ENCODE measurements around the gene CYSTM1.

DNA sequence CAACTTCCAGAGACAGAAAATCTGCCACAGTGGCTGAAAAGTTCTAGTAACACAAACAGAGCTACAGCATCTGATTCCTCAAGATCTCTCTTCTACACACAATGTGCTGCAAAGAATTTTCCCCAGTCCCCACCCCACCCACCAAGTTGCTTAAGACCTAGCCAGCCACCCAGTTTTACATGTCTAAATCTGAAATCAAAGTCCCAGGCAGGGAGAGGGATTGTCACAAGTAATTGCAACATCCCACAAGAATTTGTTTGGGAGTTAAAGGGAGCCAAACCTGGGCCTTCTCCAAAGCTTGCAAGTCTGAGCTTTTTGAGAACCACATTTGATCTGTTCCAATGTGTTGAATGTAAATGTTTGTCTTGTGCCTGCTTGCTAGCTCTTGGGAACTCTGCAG, 33.7 kb upstream of the CYSTM1 start:
- TF ChIP-seq, protein P1, sequence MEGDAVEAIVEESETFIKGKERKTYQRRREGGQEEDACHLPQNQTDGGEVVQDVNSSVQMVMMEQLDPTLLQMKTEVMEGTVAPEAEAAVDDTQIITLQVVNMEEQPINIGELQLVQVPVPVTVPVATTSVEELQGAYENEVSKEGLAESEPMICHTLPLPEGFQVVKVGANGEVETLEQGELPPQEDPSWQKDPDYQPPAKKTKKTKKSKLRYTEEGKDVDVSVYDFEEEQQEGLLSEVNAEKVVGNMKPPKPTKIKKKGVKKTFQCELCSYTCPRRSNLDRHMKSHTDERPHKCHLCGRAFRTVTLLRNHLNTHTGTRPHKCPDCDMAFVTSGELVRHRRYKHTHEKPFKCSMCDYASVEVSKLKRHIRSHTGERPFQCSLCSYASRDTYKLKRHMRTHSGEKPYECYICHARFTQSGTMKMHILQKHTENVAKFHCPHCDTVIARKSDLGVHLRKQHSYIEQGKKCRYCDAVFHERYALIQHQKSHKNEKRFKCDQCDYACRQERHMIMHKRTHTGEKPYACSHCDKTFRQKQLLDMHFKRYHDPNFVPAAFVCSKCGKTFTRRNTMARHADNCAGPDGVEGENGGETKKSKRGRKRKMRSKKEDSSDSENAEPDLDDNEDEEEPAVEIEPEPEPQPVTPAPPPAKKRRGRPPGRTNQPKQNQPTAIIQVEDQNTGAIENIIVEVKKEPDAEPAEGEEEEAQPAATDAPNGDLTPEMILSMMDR (IDR thresholded peaks at IDR 0.05; ENCODE audit: low read depth, low read length, poor library complexity, severe bottlenecking), result no peak
- TF ChIP-seq EZH2phosphoT487 (IDR thresholded peaks at IDR 0.05; ENCODE audit: borderline replicate concordance, low read length), result no peak

Data from DOHH2 (cell line).